GM19023 (cell line): ENCODE measurements around the gene SOBP.

Experiments
- ATAC-seq: cut with Tn5 transposase; IDR thresholded peaks from one replicate; pipeline ENCODE4 v1.9.1; 2021; ENCODE audit warnings: mild to moderate bottlenecking, moderate library complexity; ENCODE audit not compliant: unreplicated experiment

SOBP gene

GRCh38 chr6:107611094-107611810, 121.3 kb downstream of the SOBP start:
- ATAC-seq: no peak

DNA sequence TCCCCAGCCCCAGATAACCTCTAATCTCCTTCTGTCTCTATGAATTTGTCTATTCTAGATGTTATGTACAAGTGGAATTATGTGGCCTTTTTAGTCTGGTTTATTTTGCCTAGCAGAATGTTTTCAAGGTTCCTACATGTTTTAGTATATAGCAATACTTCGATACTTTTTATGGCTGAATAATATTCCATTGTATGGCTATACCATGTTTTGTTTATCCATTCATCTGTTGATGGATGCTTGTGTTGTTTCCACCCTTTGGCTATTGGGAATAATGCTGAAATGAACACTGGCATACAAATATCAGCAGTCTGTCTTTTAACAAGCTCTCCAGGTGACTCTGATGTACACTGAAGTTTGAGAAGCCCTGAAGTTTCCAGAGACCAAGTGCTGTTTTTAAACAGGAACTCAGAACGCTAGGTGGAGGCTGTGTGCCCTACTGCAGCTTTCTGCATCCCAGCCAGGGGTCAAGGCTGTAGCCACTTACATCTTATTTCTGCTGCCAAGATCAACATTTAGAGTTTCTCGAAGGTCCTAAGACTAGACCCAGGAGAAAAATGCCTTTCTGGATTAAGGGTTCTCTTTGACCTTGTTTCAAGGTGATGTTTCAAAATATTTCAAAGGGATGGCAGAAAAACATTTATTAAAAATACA, 123.0 kb downstream of the SOBP start:
- no peak for ATAC-seq

DNA sequence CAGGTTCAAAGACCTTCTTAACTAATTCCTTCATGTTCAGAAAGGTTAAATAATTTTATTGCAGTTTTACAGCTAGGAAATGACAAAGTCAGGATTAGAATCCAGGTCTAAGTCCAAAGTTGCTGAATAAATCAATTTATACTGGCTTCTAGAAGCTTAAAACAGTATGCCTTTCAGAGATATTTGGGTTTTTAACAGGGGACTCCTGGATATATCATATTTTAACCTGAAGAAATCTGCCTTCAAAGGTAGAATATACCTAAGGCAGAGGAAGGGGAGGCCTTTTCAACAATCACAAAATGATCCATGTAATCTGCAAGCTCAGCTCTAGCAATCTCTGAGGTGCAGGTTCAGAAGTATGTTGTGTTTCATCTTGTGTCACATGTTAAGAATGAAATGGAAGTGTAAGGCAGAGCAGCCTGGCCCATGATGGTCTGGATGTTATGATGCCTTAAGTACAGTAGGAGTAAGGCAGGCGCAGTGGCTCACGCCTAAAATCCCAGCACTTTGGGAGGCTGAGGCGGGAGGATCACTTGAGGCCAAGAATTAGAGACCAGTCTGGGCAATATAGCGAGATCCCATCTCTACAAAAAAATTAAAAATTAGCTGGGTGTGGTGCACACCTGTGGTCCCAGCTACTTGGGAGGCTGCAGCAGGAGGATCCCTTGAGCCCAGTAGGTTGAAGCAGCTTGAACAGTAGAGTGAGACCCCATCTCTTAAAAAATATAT, 123.9 kb downstream of the SOBP start:
- no peak for ATAC-seq

DNA sequence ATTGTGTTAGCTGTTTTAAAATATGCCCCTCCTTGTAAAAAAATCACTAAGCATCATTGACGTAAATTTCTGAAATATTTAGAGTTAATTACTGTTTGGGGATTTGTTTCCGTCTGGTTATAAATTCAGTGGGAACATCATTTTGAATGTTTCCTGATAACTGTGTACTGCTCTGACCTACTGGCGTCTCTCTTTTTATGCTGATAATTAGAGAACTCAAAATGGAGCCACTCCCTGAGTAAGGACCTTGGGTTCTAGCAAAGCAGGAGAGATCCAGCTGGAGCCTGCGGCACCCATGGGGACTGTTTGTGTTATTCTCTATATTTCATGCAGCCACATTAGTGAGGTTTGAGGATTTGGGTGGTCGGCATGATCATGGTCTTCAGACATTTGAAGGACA, 124.9 kb downstream of the SOBP start:
- ATAC-seq: no peak

DNA sequence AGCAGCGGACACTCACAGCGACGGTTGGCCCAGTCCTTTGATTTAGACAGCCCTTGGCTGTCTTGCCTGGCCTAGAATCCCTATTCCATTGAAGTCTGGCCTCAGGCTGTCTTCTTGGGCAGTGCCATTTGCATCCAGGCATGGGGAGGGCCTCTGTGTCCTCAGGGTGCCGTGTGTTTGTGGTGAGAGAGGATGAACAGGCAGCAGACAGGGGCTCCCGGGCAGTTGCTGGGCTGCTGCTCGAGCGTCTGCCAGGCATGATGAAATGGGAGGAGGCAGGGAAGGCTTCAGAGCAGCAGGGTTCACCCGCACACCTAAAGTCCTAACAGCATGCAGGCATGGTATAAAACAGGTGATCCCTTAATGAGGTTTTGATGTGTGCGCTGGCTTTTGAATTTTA, 126.9 kb downstream of the SOBP start:
- ATAC-seq: no peak

- no peak for ATAC-seq
Observed at GRCh38 chr6:107617341-107617932, 127.5 kb downstream of the SOBP start.

- peak; percentile 98 for ATAC-seq
Observed at GRCh38 chr6:107618672-107619071, 128.8 kb downstream of the SOBP start.

DNA sequence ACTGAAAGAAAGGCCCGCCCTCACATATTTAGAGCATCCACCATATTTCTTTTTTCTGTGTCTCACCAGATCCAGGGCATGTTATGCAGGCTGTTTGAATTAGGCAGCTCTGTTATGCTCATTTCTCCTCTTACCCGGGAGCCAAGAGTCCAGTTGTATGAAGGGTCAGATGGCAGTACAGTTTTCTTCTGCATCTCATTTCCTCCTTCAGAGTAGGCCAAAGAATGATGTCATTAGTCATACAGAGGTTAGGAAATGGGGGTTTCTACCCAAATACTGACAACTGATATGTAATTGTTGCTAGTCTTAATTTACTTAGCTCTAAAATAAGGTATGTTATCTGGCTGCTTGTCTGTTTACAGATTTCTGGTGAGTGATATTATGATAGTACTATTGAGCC, 130.8 kb downstream of the SOBP start:
- ATAC-seq: no peak

DNA sequence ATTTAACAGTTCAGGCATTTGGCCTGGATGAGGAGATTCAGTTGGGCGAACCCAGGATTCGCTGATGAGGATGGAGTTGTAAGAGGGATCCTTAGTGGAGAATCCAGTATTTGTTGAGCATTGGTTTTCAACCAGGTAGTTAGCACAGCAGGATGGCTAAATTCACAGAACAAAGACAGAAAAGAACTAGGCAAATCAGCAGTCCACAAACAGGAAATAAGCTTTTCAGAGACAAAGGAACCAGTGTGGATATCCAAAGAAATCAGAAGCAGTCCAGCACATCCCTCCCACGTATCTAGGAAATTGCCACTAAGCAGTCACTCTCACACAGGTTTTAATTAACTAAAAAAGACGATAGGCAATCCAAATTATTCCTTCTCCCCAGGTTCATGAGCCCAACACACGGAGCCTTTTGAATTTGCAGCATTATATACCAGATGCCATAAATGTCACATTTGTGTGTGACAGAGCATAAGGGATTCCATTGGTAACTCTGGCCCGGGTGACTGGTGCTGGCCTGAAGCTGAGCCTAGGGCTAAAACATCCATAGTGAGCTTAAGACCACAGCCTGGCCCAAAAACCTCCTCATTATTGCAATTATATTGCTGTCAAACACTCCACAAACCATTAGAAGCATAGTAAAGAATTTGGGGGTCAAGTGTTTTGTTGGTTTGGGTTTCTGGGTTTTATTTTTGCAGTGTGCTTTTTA, 131.5 kb downstream of the SOBP start:
- no peak for ATAC-seq

- no peak for ATAC-seq
Observed at GRCh38 chr6:107622269-107622668, 132.4 kb downstream of the SOBP start.

GRCh38 chr6:107624050-107624449, 134.1 kb downstream of the SOBP start:
- no peak for ATAC-seq

DNA sequence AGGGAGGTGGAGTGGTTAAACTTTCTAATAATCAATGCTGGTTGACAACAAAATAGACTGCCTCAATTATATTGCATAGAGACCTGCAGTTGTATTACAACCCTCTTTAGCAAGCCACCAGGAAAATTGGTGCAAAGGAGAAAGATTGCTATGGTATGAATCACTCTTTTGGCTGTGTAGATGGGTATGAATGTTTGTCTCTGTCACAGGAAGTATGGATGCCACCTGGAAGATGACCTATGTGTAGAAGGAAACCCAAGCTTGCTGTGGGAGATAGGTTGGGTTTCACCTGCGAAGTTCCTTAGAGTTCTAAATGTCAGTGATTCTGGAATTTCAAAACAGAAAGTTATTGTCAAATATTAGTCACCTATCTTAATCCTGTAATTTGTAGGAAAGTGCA, 134.6 kb downstream of the SOBP start:
- no peak for ATAC-seq

- no peak for ATAC-seq
Observed at GRCh38 chr6:107625264-107625663, 135.3 kb downstream of the SOBP start.

- ATAC-seq: no peak
Observed at GRCh38 chr6:107626645-107627044, 136.7 kb downstream of the SOBP start.

GRCh38 chr6:107627969-107628368, 138.1 kb downstream of the SOBP start:
- ATAC-seq: no peak

GRCh38 chr6:107628878-107629277, 139.0 kb downstream of the SOBP start:
- ATAC-seq: no peak

- no peak for ATAC-seq
Observed at GRCh38 chr6:107629548-107630129, 139.7 kb downstream of the SOBP start.

- no peak for ATAC-seq
Observed at GRCh38 chr6:107630348-107630977, 140.5 kb downstream of the SOBP start.

GRCh38 chr6:107632381-107633136, 142.6 kb downstream of the SOBP start:
- no peak for ATAC-seq
